ENCODE results near the gene IKZF1. TPM values are rescaled to one million over a fixed set of nuclear protein-coding genes. Genes with fewer than 3 reads are reported as not detected.

Gene IKZF1
- total and polyA plus RNA-seq, 9 of the 15 experiments (the other 6 are each of a cell fraction or from before 2014, with no cell fraction given) = 12.6 to 85.3 (median 44.7) TPM

DNA sequence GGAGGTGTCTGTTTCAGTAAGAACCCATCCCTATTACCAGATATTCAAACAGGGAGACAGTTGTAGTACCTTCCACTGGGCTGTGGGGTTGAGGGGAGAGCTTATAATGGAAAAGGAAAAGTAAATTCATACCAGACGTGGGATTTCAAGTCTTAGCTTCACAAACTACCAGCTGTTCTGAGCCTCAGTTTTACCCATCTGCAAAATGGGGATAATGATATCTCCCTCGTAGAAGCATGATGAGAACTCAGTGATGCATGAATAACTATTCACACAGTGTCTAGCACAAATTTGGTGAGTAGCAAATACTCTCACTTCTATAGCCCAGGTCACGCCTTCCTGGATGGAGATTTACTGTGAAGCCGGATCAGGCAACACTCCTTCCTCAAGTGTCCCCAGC lies 29.1 kb upstream of the IKZF1 start (continued):
- peak; percentile 95 for TF ChIP-seq BCOR (IDR thresholded peaks at IDR 0.05)
- peak; percentile 87 for TF ChIP-seq CHD4 (IDR thresholded peaks at IDR 0.05; ENCODE audit: insufficient read depth, insufficient replicate concordance, low read depth, low read length, poor library complexity, severe bottlenecking)
- peak; percentile 72; the same call in 1 of the 2 replicates for TF ChIP-seq CBX1 (IDR thresholded peaks at IDR 0.05; ENCODE audit: low read depth)
- peak; percentile 41; the same call in 1 of the 2 replicates for TF ChIP-seq SMARCA5 (IDR thresholded peaks at IDR 0.05)
- TF ChIP-seq, protein P1, sequence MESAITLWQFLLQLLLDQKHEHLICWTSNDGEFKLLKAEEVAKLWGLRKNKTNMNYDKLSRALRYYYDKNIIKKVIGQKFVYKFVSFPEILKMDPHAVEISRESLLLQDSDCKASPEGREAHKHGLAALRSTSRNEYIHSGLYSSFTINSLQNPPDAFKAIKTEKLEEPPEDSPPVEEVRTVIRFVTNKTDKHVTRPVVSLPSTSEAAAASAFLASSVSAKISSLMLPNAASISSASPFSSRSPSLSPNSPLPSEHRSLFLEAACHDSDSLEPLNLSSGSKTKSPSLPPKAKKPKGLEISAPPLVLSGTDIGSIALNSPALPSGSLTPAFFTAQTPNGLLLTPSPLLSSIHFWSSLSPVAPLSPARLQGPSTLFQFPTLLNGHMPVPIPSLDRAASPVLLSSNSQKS (CRISPR knock-in tag; IDR thresholded peaks at IDR 0.05) = no peak
- TF ChIP-seq RCOR1 (IDR thresholded peaks at IDR 0.05; ENCODE audit: borderline replicate concordance in 1 of 2, low read depth in 2 of 2, low read length in 2 of 2) = peak; percentile 16 to 58; a peak in 2 of 4 replicates
- no peak for TF ChIP-seq ATF3 (IDR thresholded peaks at IDR 0.05)
- no peak for TF ChIP-seq ATF3 (CRISPR knock-in tag; conservative IDR thresholded peaks at IDR 0.05)
- TF ChIP-seq KLF6 (CRISPR knock-in tag; IDR thresholded peaks at IDR 0.05; ENCODE audit: borderline replicate concordance) = no peak
- TF ChIP-seq, protein P2, sequence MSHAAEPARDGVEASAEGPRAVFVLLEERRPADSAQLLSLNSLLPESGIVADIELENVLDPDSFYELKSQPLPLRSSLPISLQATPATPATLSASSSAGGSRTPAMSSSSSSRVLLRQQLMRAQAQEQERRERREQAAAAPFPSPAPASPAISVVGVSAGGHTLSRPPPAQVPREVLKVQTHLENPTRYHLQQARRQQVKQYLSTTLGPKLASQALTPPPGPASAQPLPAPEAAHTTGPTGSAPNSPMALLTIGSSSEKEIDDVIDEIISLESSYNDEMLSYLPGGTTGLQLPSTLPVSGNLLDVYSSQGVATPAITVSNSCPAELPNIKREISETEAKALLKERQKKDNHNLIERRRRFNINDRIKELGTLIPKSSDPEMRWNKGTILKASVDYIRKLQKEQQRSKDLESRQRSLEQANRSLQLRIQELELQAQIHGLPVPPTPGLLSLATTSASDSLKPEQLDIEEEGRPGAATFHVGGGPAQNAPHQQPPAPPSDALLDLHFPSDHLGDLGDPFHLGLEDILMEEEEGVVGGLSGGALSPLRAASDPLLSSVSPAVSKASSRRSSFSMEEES (CRISPR knock-in tag; IDR thresholded peaks at IDR 0.05) = no peak
- peak; percentile 96 for TF ChIP-seq RBM25 (IDR thresholded peaks at IDR 0.05; ENCODE audit: low read depth, low read length, severe bottlenecking)
- no peak for TF ChIP-seq NR3C1 (CRISPR knock-in tag; IDR thresholded peaks at IDR 0.05)
